T-cell (primary cell): ENCODE data around the gene STARD3NL. TPM values are rescaled to one million over a fixed set of nuclear protein-coding genes. Genes with fewer than 3 reads are reported as not detected.

Source experiments
- ATAC-seq, 4 experiments: fragments of 200-7000 bp in 3 of 4; fragments of 150-1000 bp in 1 of 4; cut with Tn5 transposase; replicated peaks in 1 of 4; 1 replicate in 3 of 4; 2 replicates in 1 of 4; pipeline ENCODE4 v1.10.0; 2021; ENCODE audit warnings: moderate library complexity in 3 of 4, mild to moderate bottlenecking in 2 of 4, moderate number of reproducible peaks in 1 of 4
- CTCF ChIA-PET, 2 donors: fragments of 300-600 bp; sonication (Branson Sonifier 250); formaldehyde crosslinking; loops; one replicate each; lab custom pipeline; 2022; ENCODE audit warnings: antibody characterized with exemption in 2 of 2; lab: Charles Lee
- POLR2A ChIA-PET, 2 donors: fragments of 300-600 bp; sonication (Branson Sonifier 250); formaldehyde crosslinking; loops; one replicate each; lab custom pipeline; 2022; ENCODE audit warnings: antibody characterized with exemption in 2 of 2; lab: Charles Lee
- DNase-seq, 35 experiments: peaks; one replicate each; pipeline versions ENCODE4 v3.0.0 to v3.0.0-alpha.2; 2013 to 2023
- H3K27ac ChIP-seq: one replicate; pipeline ENCODE4 v1.5.1; 2013; ENCODE audit warnings: low read length
- H3K27me3 ChIP-seq, 2 experiments: replicated peaks in 1 of 2; 1 replicate in 1 of 2; 2 replicates in 1 of 2; pipeline versions ENCODE4 v1.6.1 to v1.7.0; 2013; ENCODE audit warnings: low read length in 1 of 2, mixed read lengths in 1 of 2; ENCODE audit not compliant: control insufficient read depth in 2 of 2, insufficient read depth in 2 of 2; ENCODE audit errors: extremely low read depth in 1 of 2
- H3K36me3 ChIP-seq, 2 donors: 1 replicate in 1 of 2; 2 replicates in 1 of 2; pipeline versions ENCODE4 v1.6.1 to v1.7.0; 2013; ENCODE audit warnings: low read length in 1 of 2; ENCODE audit not compliant: control insufficient read depth in 2 of 2, insufficient read depth in 1 of 2; ENCODE audit errors: extremely low read depth in 1 of 2
- H3K4me1 ChIP-seq, 2 experiments: 1 replicate in 1 of 2; 2 replicates in 1 of 2; pipeline versions ENCODE4 v1.6.1 to v1.7.0; 2013; ENCODE audit warnings: low read length in 2 of 2, mixed read lengths in 1 of 2; ENCODE audit not compliant: insufficient read depth in 2 of 2, control insufficient read depth in 1 of 2; ENCODE audit errors: extremely low read depth in 1 of 2
- H3K4me3 ChIP-seq, 2 donors: 1 replicate in 1 of 2; 2 replicates in 1 of 2; pipeline versions ENCODE4 v1.5.1 to v1.7.0; 2013; ENCODE audit warnings: mild to moderate bottlenecking in 2 of 2, low read length in 1 of 2, moderate library complexity in 1 of 2; ENCODE audit not compliant: control insufficient read depth in 1 of 2; ENCODE audit errors: extremely low read depth in 1 of 2
- H3K9me3 ChIP-seq: 2 replicates; pipeline ENCODE4 v1.7.0; 2013
- H3K27ac Mint-ChIP-seq, 2 donors: one replicate each; pipeline ENCODE4 v1.8.0; 2020 to 2021; ENCODE audit warnings: mild to moderate bottlenecking in 2 of 2, mixed read lengths in 2 of 2
- H3K27me3 Mint-ChIP-seq, 2 donors: one replicate each; pipeline ENCODE4 v1.8.0; 2021 to 2022; ENCODE audit warnings: mixed read lengths in 2 of 2
- H3K36me3 Mint-ChIP-seq: one replicate; pipeline ENCODE4 v1.8.0; 2021; ENCODE audit warnings: mixed read lengths
- H3K4me1 Mint-ChIP-seq, 3 donors: one replicate each; pipeline ENCODE4 v1.8.0; 2020 to 2022; ENCODE audit warnings: mixed read lengths in 3 of 3, mild to moderate bottlenecking in 1 of 3
- H3K4me3 Mint-ChIP-seq, 3 donors: one replicate each; pipeline ENCODE4 v1.8.0; 2020 to 2022; ENCODE audit warnings: mild to moderate bottlenecking in 3 of 3, mixed read lengths in 3 of 3, moderate library complexity in 3 of 3
- H3K9me3 Mint-ChIP-seq, 3 donors: one replicate each; pipeline ENCODE4 v1.8.0; 2020 to 2022; ENCODE audit warnings: mixed read lengths in 3 of 3
- WGBS: methylation state at CpG from one replicate; pipeline ENCODE4 v1.1.5; 2013; ENCODE audit warnings: missing lambda C conversion rate; ENCODE audit not compliant: insufficient coverage; 5-methylcytosine and 5-hydroxymethylcytosine counted together
- total RNA-seq, 35 experiments: library from RNA in 6 of 35; stranded (reverse) in 6 of 35; fragments of 120-200 nt in 1 of 35; gene quantifications; one replicate each; pipeline versions ENCODE4 v1.2.1 to v1.2.4 and lab custom pipeline; 2013 to 2026

The STARD3NL gene
- total RNA-seq, 5 donors from 2014 or later (not counting 1 experiment from before 2014, with no cell fraction given) = 12.1 to 13.5 (median 12.5) TPM

- Histone ChIP-seq H3K27me3 (no peaks in the 10 kb centered on the region), H3K27ac (peak overlapping the region; percentile 68), H3K36me3 (peaks cover 3 to 7% of the 10 kb centered on the region in 2 donors), H3K4me1 (peaks cover 0 to 52% of the 10 kb centered on the region in 2 experiments), H3K9me3 (no peaks in the 10 kb centered on the region), H3K4me3 (no peak overlapping the region)
- H3K9me3 Mint-ChIP-seq = no peaks in the 10 kb centered on the region
- H3K36me3 Mint-ChIP-seq = peaks cover 28% of the 10 kb centered on the region
- H3K27me3 Mint-ChIP-seq = no peaks in the 10 kb centered on the region
- WGBS = no CpG with 5 or more reads among the region's 3 CpGs
- peak in 1 of 35 experiments; percentile 46 for DNase-seq
- H3K27ac Mint-ChIP-seq = peak overlapping the region; percentile 69 to 84
- peak in 3 of 4 experiments; percentile 35 to 66 (median 41) for ATAC-seq
- H3K4me3 Mint-ChIP-seq = peak overlapping the region in 1 of 3 donors; percentile 4
- H3K4me1 Mint-ChIP-seq = peaks cover 18 to 72% (median 71%) of the 10 kb centered on the region in 3 donors
- CTCF ChIA-PET = interaction anchor here (0.6 to 10.3 kb wide), 17 partner anchors 8 to 153 kb away, joined by 3 to 173 read pairs (median 6); no protein-coding TSS in a partner anchor
- POLR2A ChIA-PET = no interaction called here
Observed at GRCh38 chr7:38220452-38220851, 42.4 kb downstream of the STARD3NL start.

DNA sequence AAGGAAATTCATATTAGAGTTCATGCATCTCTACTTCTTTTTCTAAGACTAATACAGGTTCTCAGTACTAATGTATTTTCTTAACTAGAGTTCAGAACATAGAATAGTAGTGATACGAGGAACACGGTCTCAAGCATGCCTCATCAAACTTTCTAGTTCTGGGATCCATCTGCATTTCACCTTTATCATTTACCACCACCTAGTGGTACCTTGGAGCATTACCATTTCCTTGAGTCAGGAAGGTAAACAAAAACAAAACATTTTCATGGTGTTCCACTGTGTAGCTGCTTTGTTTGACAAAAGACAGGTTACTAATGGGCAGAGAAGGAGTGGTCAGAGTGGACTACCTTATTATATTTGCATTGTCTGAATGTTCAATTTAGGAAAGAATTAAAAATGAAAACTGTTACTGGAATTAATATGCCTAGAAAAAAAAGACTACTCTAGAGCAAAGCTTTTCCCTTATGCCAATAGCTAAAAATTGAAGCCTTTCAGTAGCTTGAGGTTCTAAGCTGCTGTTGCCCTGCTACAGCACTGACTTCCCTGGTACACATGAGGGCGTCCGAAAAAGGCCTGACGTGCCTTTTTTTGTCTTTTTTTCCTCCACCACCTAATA lies 44.5 kb downstream of the STARD3NL start:
- DNase-seq (peak in 10 of 35 experiments; percentile 10 to 85 (median 22)), ATAC-seq (peak; percentile 64 to 78 (median 74))
- Mint-ChIP-seq H3K4me1 (peaks cover 10 to 61% (median 54%) of the 10 kb centered on the region in 3 donors), H3K27ac (peak overlapping the region; percentile 84 to 90), H3K4me3 (no peak overlapping the region), H3K36me3 (peaks cover 32% of the 10 kb centered on the region), H3K27me3 (no peaks in the 10 kb centered on the region), H3K9me3 (no peaks in the 10 kb centered on the region)
- H3K9me3 ChIP-seq = no peaks in the 10 kb centered on the region
- H3K36me3 ChIP-seq = peaks cover 3 to 7% of the 10 kb centered on the region in 2 donors
- no peaks in the 10 kb centered on the region for H3K27me3 ChIP-seq
- no CpG with 5 or more reads among the region's 5 CpGs for WGBS
- POLR2A ChIA-PET = interaction anchor here in 1 of 2 donors (0.6 kb wide), 1 partner anchor 88 kb away, joined by 4 read pairs; no protein-coding TSS in a partner anchor
- CTCF ChIA-PET = interaction anchor here (0.6 to 10.3 kb wide), 37 partner anchors 10 to 1703 kb away, joined by 3 to 173 read pairs (median 4); no protein-coding TSS in a partner anchor
- H3K27ac ChIP-seq = peak overlapping the region; percentile 68
- H3K4me1 ChIP-seq = peaks cover 0 to 42% of the 10 kb centered on the region in 2 experiments
- no peak overlapping the region for H3K4me3 ChIP-seq

DNA sequence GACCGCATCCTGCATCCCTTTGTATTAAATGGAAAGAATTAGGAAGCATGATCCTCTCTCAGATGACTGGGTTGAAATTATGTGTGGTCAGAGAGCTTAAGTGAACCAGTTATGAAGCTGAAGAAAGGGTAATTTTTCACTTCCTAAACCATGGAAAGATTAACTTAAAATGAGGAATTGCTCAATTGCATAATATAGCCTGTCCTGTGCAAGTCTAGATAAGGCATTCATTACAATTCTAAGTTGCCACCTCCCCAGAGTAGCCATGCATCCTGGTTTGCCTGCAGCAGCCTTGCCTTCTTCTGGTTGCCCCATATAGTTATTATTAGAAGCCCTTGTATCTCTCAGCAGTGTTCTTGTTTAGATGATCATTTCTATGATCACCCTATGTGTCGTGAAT lies 45.3 kb downstream of the STARD3NL start:
- CTCF ChIA-PET = interaction anchor here (0.6 to 10.3 kb wide), 30 partner anchors 10 to 153 kb away, joined by 3 to 173 read pairs (median 5); no protein-coding TSS in a partner anchor
- no peaks in the 10 kb centered on the region for H3K9me3 Mint-ChIP-seq
- H3K27me3 Mint-ChIP-seq = no peaks in the 10 kb centered on the region
- ATAC-seq = no peak
- no CpG with 5 or more reads among the region's 2 CpGs for WGBS
- H3K4me3 Mint-ChIP-seq = no peak overlapping the region
- POLR2A ChIA-PET = interaction anchor here in 1 of 2 donors (0.6 kb wide), 1 partner anchor 87 kb away, joined by 4 read pairs; no protein-coding TSS in a partner anchor
- Histone ChIP-seq H3K4me1 (peaks cover 0 to 42% of the 10 kb centered on the region in 2 experiments), H3K4me3 (no peak overlapping the region), H3K27ac (peak overlapping the region; percentile 68), H3K36me3 (peaks cover 3 to 8% of the 10 kb centered on the region in 2 donors), H3K27me3 (no peaks in the 10 kb centered on the region), H3K9me3 (no peaks in the 10 kb centered on the region)
- peaks cover 10 to 61% (median 50%) of the 10 kb centered on the region in 3 donors for H3K4me1 Mint-ChIP-seq
- H3K36me3 Mint-ChIP-seq = peaks cover 32% of the 10 kb centered on the region
- peak overlapping the region; percentile 84 to 90 for H3K27ac Mint-ChIP-seq
- DNase-seq = no peak

- H3K4me3 ChIP-seq = no peak overlapping the region
- CTCF ChIA-PET = interaction anchor here in 1 of 2 donors (0.6 to 10.3 kb wide), 2 partner anchors 47 to 111 kb away, joined by 3 to 173 read pairs; no protein-coding TSS in a partner anchor
- POLR2A ChIA-PET = no interaction called here
- H3K9me3 ChIP-seq = no peaks in the 10 kb centered on the region
- H3K4me1 ChIP-seq = peaks cover 0 to 42% of the 10 kb centered on the region in 2 experiments
- DNase-seq (no peak), ATAC-seq (no peak)
- Mint-ChIP-seq H3K4me3 (no peak overlapping the region), H3K27me3 (no peaks in the 10 kb centered on the region), H3K27ac (peak overlapping the region; percentile 59 to 71), H3K9me3 (no peaks in the 10 kb centered on the region), H3K36me3 (peaks cover 33% of the 10 kb centered on the region), H3K4me1 (peaks cover 10 to 63% (median 56%) of the 10 kb centered on the region in 3 donors)
- H3K27ac ChIP-seq = peak overlapping the region; percentile 18
- peaks cover 4 to 12% of the 10 kb centered on the region in 2 donors for H3K36me3 ChIP-seq
- H3K27me3 ChIP-seq = no peaks in the 10 kb centered on the region
- 94% methylated on average over 3 of the region's 5 CpGs for WGBS
Observed at GRCh38 chr7:38224392-38224791, 46.3 kb downstream of the STARD3NL start.

DNA sequence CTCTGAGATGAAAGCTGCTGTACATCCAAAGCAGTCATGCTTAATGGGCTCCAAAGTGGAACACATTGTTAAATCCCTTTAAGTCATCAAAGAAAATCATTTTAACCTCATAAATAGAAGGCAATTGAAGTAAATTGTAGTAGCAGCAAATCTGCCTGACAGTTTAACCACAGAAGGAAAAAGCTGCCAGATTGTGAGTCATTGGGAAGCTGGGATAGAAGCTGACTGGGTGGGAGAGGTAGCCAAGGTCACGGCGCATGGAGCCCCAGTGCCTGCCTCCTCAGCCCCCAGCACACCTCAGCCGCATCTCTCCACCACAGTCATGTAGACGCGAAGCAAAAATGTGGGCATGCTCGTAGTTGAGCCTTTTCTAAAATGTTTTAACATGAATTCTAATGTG lies 51.3 kb downstream of the STARD3NL start:
- Mint-ChIP-seq H3K9me3 (no peaks in the 10 kb centered on the region), H3K4me3 (no peak overlapping the region), H3K27me3 (no peaks in the 10 kb centered on the region), H3K4me1 (peaks cover 30 to 68% (median 58%) of the 10 kb centered on the region in 3 donors), H3K27ac (peak overlapping the region; percentile 25 to 83), H3K36me3 (peaks cover 32% of the 10 kb centered on the region)
- DNase-seq = peak in 2 of 35 experiments; percentile 21 to 23
- Histone ChIP-seq H3K4me3 (no peak overlapping the region), H3K27ac (peak overlapping the region; percentile 56), H3K36me3 (peaks cover 5 to 13% of the 10 kb centered on the region in 2 donors), H3K4me1 (peaks cover 9 to 50% of the 10 kb centered on the region in 2 experiments), H3K27me3 (no peaks in the 10 kb centered on the region), H3K9me3 (no peaks in the 10 kb centered on the region)
- ATAC-seq = no peak
- POLR2A ChIA-PET = no interaction called here
- CTCF ChIA-PET = no interaction called here
- WGBS = 70% methylated on average over 6 of the region's 6 CpGs

GRCh38 chr7:38229884-38230642 lies 52.0 kb downstream of the STARD3NL start:
- Mint-ChIP-seq H3K9me3 (no peaks in the 10 kb centered on the region), H3K36me3 (peaks cover 29% of the 10 kb centered on the region), H3K27me3 (no peaks in the 10 kb centered on the region), H3K4me1 (peaks cover 35 to 73% (median 61%) of the 10 kb centered on the region in 3 donors), H3K27ac (peak overlapping the region; percentile 83 to 94), H3K4me3 (no peak overlapping the region)
- Histone ChIP-seq H3K27me3 (no peaks in the 10 kb centered on the region), H3K4me1 (peaks cover 9 to 55% of the 10 kb centered on the region in 2 experiments), H3K9me3 (no peaks in the 10 kb centered on the region), H3K4me3 (no peak overlapping the region), H3K27ac (peak overlapping the region; percentile 56), H3K36me3 (peaks cover 5 to 13% of the 10 kb centered on the region in 2 donors)
- ChIA-PET POLR2A (no interaction called here), CTCF (no interaction called here)
- 40% methylated on average over 1 of the region's 6 CpGs for WGBS
- DNase-seq = no peak
- ATAC-seq = no peak
